Chondrocyte (in vitro differentiated cells): ENCODE data around the gene YWHAH. TPM values are rescaled to one million over a fixed set of nuclear protein-coding genes. Genes with fewer than 3 reads are reported as not detected.

Experiments used
- DNase-seq: peaks from one replicate; pipeline ENCODE4 v3.0.0; 2021; ENCODE audit warnings: mixed read lengths, low spot score
- H3K27ac Mint-ChIP-seq: one replicate; pipeline ENCODE4 v1.8.0; 2021; ENCODE audit warnings: mild to moderate bottlenecking, moderate library complexity, mixed read lengths; ENCODE audit not compliant: unreplicated experiment
- H3K27me3 Mint-ChIP-seq: 2 replicates; pipeline ENCODE4 v1.8.0; 2021; ENCODE audit warnings: low read depth, mixed read lengths
- H3K36me3 Mint-ChIP-seq: 2 replicates; pipeline ENCODE4 v1.8.0; 2021; ENCODE audit warnings: low read depth, mixed read lengths
- H3K4me1 Mint-ChIP-seq: 2 replicates; pipeline ENCODE4 v1.8.0; 2021; ENCODE audit warnings: low read depth, mild to moderate bottlenecking, mixed read lengths
- H3K4me3 Mint-ChIP-seq: one replicate; pipeline ENCODE4 v1.8.0; 2021; ENCODE audit warnings: mild to moderate bottlenecking, moderate library complexity, mixed read lengths; ENCODE audit not compliant: unreplicated experiment
- H3K9me3 Mint-ChIP-seq: 2 replicates; pipeline ENCODE4 v1.8.0; 2021; ENCODE audit warnings: low read depth, mixed read lengths
- total RNA-seq: library from RNA; stranded (reverse); gene quantifications from 3 replicates; pipeline ENCODE4 v1.2.1, GENCODE V29; 2021
- TF ChIP-seq, protein P1 (sequence below): fragments of 200-600 bp; sonication (generic); IDR thresholded peaks from 2 replicates; pipeline ENCODE4 v1.5.0; 2021; ENCODE audit warnings: antibody characterized with exemption, mild to moderate bottlenecking, moderate library complexity

Gene YWHAH
- total RNA-seq, 1 donor from 2014 or later = 223 TPM

DNA sequence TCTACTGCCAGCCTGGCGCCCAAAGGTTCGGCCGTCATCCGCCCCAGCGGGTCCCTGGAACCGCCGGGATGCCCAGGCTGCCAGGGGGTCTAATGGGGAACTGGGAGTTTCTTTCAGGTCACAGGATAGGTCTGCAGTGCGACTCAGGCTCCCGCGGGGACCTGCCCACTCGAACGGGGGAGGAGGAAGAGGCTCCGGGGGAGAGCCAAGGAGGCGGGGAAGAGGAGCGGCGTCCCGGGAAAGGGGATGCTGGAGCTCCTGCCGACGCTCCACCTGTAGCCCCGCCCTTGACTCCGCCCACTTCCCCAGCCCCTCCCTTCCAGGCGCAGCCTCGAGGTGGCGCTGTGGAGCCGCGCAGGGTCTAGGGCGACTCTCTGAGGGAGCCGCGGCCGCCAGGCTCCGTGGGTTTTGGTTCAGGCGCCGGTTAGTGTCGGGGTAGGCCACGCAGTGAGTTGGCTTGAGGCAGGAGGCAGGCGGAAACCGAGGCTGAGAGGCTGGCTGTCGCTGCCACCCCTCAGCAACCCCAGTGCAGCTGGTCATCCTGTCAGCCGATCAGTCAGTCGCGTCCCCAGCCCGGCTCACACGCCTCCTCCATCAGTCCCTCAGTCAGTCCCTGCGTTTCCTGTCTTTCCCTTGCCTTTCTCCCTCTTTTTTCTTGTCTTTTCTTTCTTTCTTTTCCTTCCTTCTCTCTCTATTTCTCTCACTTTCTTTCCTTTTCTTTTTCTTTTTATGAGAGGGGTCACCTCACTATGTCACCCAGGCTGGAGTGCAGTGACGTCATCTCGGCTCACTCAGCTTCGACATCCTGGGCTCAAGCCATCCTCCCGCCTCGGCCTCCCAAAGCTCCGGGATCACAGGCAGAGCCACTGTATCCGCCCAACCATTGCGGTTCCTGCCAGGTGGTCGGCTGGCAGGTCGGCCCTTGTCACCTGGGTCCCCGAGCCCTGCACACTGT is 26.4 kb downstream of the YWHAH start:
- no peaks in the 10 kb centered on the region for H3K27me3 Mint-ChIP-seq
- H3K9me3 Mint-ChIP-seq = no peaks in the 10 kb centered on the region
- TF ChIP-seq, protein P1, sequence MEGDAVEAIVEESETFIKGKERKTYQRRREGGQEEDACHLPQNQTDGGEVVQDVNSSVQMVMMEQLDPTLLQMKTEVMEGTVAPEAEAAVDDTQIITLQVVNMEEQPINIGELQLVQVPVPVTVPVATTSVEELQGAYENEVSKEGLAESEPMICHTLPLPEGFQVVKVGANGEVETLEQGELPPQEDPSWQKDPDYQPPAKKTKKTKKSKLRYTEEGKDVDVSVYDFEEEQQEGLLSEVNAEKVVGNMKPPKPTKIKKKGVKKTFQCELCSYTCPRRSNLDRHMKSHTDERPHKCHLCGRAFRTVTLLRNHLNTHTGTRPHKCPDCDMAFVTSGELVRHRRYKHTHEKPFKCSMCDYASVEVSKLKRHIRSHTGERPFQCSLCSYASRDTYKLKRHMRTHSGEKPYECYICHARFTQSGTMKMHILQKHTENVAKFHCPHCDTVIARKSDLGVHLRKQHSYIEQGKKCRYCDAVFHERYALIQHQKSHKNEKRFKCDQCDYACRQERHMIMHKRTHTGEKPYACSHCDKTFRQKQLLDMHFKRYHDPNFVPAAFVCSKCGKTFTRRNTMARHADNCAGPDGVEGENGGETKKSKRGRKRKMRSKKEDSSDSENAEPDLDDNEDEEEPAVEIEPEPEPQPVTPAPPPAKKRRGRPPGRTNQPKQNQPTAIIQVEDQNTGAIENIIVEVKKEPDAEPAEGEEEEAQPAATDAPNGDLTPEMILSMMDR = peak; percentile 85
- H3K36me3 Mint-ChIP-seq = no peaks in the 10 kb centered on the region
- peak overlapping the region; percentile 78 for H3K4me3 Mint-ChIP-seq
- H3K27ac Mint-ChIP-seq = peak overlapping the region; percentile 67
- H3K4me1 Mint-ChIP-seq = peaks cover 10% of the 10 kb centered on the region
- no peak for DNase-seq

DNA sequence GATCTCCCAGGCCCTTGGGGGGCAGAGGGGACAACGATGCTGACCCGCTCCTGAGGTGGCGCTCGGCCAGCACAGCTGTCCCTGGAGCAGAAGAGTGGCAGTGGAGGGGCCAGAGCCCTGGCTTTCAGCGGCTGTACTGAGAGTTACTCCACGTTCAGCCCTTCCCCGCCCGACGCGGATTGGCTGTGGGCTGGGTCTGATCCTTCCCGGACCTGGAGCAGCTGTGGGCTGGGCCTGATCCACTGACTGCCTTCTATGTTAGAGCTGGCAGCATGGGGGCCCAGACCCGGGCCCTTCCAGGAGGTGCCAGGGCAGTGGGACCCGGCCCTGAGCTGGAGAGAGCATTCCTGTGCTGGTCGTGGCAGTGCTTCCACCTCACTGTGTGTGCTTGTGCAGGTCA is 27.8 kb downstream of the YWHAH start:
- Mint-ChIP-seq H3K27ac (no peak overlapping the region), H3K4me1 (peaks cover 13% of the 10 kb centered on the region), H3K27me3 (peaks cover 2% of the 10 kb centered on the region), H3K4me3 (no peak overlapping the region), H3K36me3 (no peaks in the 10 kb centered on the region), H3K9me3 (no peaks in the 10 kb centered on the region)
- no peak for DNase-seq
- TF ChIP-seq, protein P1 = no peak

DNA sequence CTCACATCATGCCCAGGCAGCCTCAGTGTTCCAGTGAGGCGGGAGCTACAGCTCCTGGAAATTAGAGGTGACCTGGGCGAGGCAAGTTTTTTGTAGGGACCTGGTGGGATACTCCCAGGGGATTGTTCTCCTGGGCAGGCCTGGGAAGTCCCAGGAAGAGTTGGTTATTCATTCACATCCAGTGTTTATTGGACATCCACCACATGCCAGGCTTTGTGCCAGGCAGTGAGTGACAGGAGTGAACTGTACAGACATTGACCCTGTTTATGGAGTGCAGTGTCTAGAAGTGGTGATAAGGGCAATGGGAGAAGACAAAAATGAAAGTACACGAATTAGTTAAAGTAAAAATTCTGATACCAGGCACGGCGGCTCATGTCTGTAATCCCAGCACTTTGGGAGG is 29.4 kb downstream of the YWHAH start:
- Mint-ChIP-seq H3K9me3 (no peaks in the 10 kb centered on the region), H3K27ac (no peak overlapping the region), H3K4me1 (peaks cover 13% of the 10 kb centered on the region), H3K36me3 (no peaks in the 10 kb centered on the region), H3K27me3 (peaks cover 2% of the 10 kb centered on the region), H3K4me3 (no peak overlapping the region)
- no peak for DNase-seq
- TF ChIP-seq, protein P1 = no peak

DNA sequence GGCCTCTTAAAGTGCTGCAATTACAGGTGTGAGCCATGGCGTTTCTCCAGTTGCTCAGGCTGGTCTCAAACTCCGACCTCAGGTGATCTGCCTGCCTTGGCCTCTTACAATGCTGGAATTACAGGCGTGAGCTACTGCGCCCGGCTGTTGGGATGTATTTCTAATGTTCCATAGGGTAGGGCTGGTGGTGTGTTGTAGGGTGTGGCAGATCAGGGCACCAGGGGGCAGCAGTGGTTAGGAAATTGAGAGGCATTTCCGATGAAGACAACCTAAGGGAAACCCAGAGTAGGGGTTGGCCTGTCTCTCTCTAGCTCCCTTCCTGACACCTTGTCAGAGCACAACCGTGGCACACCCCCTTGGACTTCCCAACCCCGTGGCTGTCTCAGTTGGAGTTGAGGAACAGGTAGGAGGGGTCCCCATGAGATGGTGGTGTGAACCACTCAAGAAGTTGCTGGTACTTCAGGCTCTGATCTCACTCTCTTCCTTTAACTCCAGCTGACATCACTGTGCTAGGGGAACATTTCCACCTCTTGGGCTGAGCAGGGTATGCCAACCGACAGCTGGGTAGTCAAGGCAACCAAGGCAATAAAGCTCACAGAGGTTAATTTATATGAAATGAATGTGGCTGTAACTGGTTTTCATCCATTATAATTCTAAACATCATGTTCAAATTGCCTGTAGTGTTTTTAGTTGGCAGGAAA is 33.0 kb downstream of the YWHAH start:
- no peak overlapping the region for H3K27ac Mint-ChIP-seq
- peaks cover 2% of the 10 kb centered on the region for H3K27me3 Mint-ChIP-seq
- H3K9me3 Mint-ChIP-seq = no peaks in the 10 kb centered on the region
- no peaks in the 10 kb centered on the region for H3K36me3 Mint-ChIP-seq
- TF ChIP-seq, protein P1 = peak; percentile 84
- peaks cover 2% of the 10 kb centered on the region for H3K4me1 Mint-ChIP-seq
- no peak for DNase-seq
- no peak overlapping the region for H3K4me3 Mint-ChIP-seq

DNA sequence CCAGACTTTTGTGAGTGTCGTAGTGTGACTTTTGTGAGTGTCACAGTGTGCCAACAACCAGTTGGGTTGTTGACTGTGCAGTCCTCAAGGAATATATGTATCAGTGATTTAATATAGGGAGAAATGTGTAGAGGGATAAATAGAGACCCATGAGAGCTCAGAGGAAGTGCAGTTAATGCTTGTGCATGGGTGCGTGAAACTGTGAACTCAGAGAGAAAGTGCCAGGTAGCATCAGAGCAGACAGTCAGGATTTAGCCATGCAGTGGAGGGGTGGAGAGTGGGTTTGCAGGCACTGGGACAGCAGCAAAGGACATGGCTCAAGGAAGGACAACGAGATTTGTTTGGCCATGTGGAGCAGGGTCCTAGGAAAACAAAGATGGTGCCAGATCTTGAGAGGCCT is 33.6 kb downstream of the YWHAH start:
- H3K4me3 Mint-ChIP-seq = no peak overlapping the region
- H3K27me3 Mint-ChIP-seq = peaks cover 2% of the 10 kb centered on the region
- TF ChIP-seq, protein P1 = no peak
- H3K36me3 Mint-ChIP-seq = no peaks in the 10 kb centered on the region
- H3K27ac Mint-ChIP-seq = no peak overlapping the region
- peaks cover 2% of the 10 kb centered on the region for H3K4me1 Mint-ChIP-seq
- H3K9me3 Mint-ChIP-seq = no peaks in the 10 kb centered on the region
- DNase-seq = no peak
